Bronchial epithelial cell (primary cell): ENCODE results near the gene RETSAT. TPM values are rescaled to one million over a fixed set of nuclear protein-coding genes. Genes with fewer than 3 reads are reported as not detected.
A peak's percentile ranks its signal among the peaks of the same experiment; 100 is the strongest.
"Not testable (repeated sequence)": the region's sequence is repeated elsewhere in the genome, so short reads cannot be mapped to it uniquely, and the experiment has no call there.

ENCODE experiments used
- DNase-seq: peaks from one replicate; pipeline ENCODE4 v3.0.0-alpha.2; 2010; ENCODE audit warnings: low read depth
- FAIRE-seq: peaks from 2 replicates; lab custom pipeline; 2011; peaks lifted over from hg19 to GRCh38; lab: Jason Lieb, UNC
- H3K27me3 ChIP-seq: 2 replicates; pipeline ENCODE4 v1.5.1; 2011; ENCODE audit warnings: low read length; ENCODE audit not compliant: control insufficient read depth, insufficient read depth
- H3K36me3 ChIP-seq: 2 replicates; pipeline ENCODE4 v1.5.1; 2011; ENCODE audit warnings: low read length; ENCODE audit not compliant: control insufficient read depth, insufficient read depth
- H3K4me3 ChIP-seq: 2 replicates; pipeline ENCODE4 v1.5.1; 2011; ENCODE audit warnings: mild to moderate bottlenecking, low read depth, low read length, control low read depth
- CTCF ChIP-seq: IDR thresholded peaks from 2 replicates; pipeline ENCODE4 v1.5.1; 2011; ENCODE audit warnings: mild to moderate bottlenecking, moderate library complexity, low read length, control low read depth, inconsistent platforms; ENCODE audit not compliant: insufficient read depth, severe bottlenecking
- total RNA-seq: library from RNA; depleted of rRNA; stranded (reverse); fragments of >200 nt; gene quantifications from 2 replicates; pipeline ENCODE4 v1.2.1, GENCODE V29; 2014

The RETSAT gene
- total RNA-seq, 1 donor from 2014 or later, result 79.2 TPM

GRCh38 chr2:85367180-85367579, 12.9 kb upstream of the RETSAT start:
- no peak overlapping the region for H3K4me3 ChIP-seq
- no peak for FAIRE-seq
- no peaks in the 10 kb centered on the region for H3K27me3 ChIP-seq
- no peak for DNase-seq
- no peak for TF ChIP-seq CTCF
- peaks cover 3% of the 10 kb centered on the region for H3K36me3 ChIP-seq

- not testable (repeated sequence) for FAIRE-seq, H3K27me3 ChIP-seq, H3K36me3 ChIP-seq
These were observed 8.5 kb upstream of the RETSAT start for GRCh38 chr2:85362653-85363387.

GRCh38 chr2:85357736-85358135, 3.4 kb upstream of the RETSAT start:
- H3K4me3 ChIP-seq, result no peak overlapping the region

More at GRCh38 chr2:85362653-85363387, 8.5 kb upstream of the RETSAT start:
- not testable (repeated sequence) for DNase-seq, H3K4me3 ChIP-seq

GRCh38 chr2:85356186-85356585, 1.9 kb upstream of the RETSAT start:
- no peak for DNase-seq

More at GRCh38 chr2:85357736-85358135, 3.4 kb upstream of the RETSAT start:
- FAIRE-seq (no peak), DNase-seq (peak; percentile 78)
- TF ChIP-seq CTCF, result no peak
- Histone ChIP-seq H3K27me3 (no peaks in the 10 kb centered on the region), H3K36me3 (peaks cover 2% of the 10 kb centered on the region)

GRCh38 chr2:85355521-85355920, 1.2 kb upstream of the RETSAT start:
- FAIRE-seq, result no peak
- TF ChIP-seq CTCF, result no peak
- H3K36me3 ChIP-seq, result peaks cover 4% of the 10 kb centered on the region

More at GRCh38 chr2:85356186-85356585, 1.9 kb upstream of the RETSAT start:
- Histone ChIP-seq H3K4me3 (no peak overlapping the region), H3K27me3 (no peaks in the 10 kb centered on the region), H3K36me3 (peaks cover 4% of the 10 kb centered on the region)
- TF ChIP-seq CTCF, result no peak
- FAIRE-seq, result no peak

GRCh38 chr2:85355073-85355410, 714 bp upstream of the RETSAT start:
- H3K27me3 ChIP-seq, result no peaks in the 10 kb centered on the region
- DNase-seq, result no peak
- peaks cover 8% of the 10 kb centered on the region for H3K36me3 ChIP-seq
- TF ChIP-seq CTCF, result no peak
- H3K4me3 ChIP-seq, result peak overlapping the region; percentile 65
- FAIRE-seq, result no peak

More at GRCh38 chr2:85355521-85355920, 1.2 kb upstream of the RETSAT start:
- no peaks in the 10 kb centered on the region for H3K27me3 ChIP-seq
- peak overlapping the region; percentile 65 for H3K4me3 ChIP-seq
- DNase-seq, result no peak
